ENCODE data around the gene BCR. TPM values are rescaled to one million over a fixed set of nuclear protein-coding genes. Genes with fewer than 3 reads are reported as not detected.

BCR gene
- total RNA-seq, 1 experiment from 2014 or later: 77.0 TPM

DNA sequence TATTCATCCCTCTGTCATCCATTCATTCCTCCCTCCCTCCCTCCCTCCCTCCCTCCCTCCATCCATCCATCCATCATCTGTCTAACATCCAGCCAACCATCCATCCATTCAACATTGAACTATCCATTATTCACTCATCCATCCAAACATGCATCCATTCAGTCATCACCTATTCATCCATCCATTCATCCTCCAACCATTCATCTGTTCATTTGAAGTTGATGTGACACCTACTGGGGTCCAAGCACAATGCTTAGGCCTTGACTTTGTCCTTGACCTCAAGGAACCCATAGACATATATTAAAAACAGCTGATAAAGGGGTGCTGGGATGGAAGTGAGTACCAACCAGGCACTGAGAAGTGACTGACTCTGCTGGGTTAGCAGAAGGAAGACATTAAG lies 26.6 kb downstream of the BCR start:
- H3K27ac ChIP-seq (ENCODE audit: insufficient read length, low read depth, low read length): no peak overlapping the region

More for the DNA sequence above, 26.6 kb downstream of the BCR start:
- H2BK120ac ChIP-seq (ENCODE audit: low read depth, low read length, poor library complexity, severe bottlenecking): no peak overlapping the region
- no peak overlapping the region for H3K18ac ChIP-seq (ENCODE audit: insufficient read length, low read depth, low read length)
- H3K79me1 ChIP-seq (ENCODE audit: insufficient read depth, low read depth, low read length, poor library complexity, severe bottlenecking): peaks cover 2% of the 10 kb centered on the region
- Mint-ChIP-seq H3K27me3 (ENCODE audit: low read depth) (no peaks in the 10 kb centered on the region), H3K9me3 (no peaks in the 10 kb centered on the region), H3K36me3 (ENCODE audit: insufficient read depth in 1 of 3, low read depth in 3 of 3) (peaks cover 19 to 34% (median 30%) of the 10 kb centered on the region in 3 experiments), H3K4me3 (no peak overlapping the region), H3K27ac (no peak overlapping the region), H3K4me1 (peaks cover 27 to 32% of the 10 kb centered on the region in 2 experiments)
- no peak overlapping the region for H3K14ac ChIP-seq (ENCODE audit: insufficient read depth, low read length)
- no peak overlapping the region for H3K4me2 ChIP-seq (ENCODE audit: insufficient read depth, insufficient read length, low read length)
- H3K4ac ChIP-seq (ENCODE audit: low read depth, low read length): no peak overlapping the region
- no peak overlapping the region for H3K23ac ChIP-seq (ENCODE audit: insufficient read length, low read depth, low read length)
- H2BK15ac ChIP-seq (ENCODE audit: low read depth, low read length): no peak overlapping the region
- H3K56ac ChIP-seq (ENCODE audit: insufficient read length, low read depth, low read length): no peak overlapping the region
- H4K5ac ChIP-seq (ENCODE audit: insufficient read length, low read depth, low read length): no peak overlapping the region
- H4K91ac ChIP-seq (ENCODE audit: insufficient read length, low read depth, low read length): no peak overlapping the region
- no peak for DNase-seq
- H2BK12ac ChIP-seq (ENCODE audit: insufficient read length, low read depth, low read length): no peak overlapping the region
- no peaks in the 10 kb centered on the region for H4K20me1 ChIP-seq (ENCODE audit: control insufficient read depth, insufficient read depth, insufficient read length)
- H3K79me2 ChIP-seq (ENCODE audit: insufficient read depth, low read length): peaks cover 35% of the 10 kb centered on the region; the same call in 1 of the 2 replicates
- no peak overlapping the region for H2AFZ ChIP-seq (ENCODE audit: low read length)
- no peaks in the 10 kb centered on the region for H3K4me1 ChIP-seq (ENCODE audit: insufficient read depth, low read length)
- no peaks in the 10 kb centered on the region for H3K9me3 ChIP-seq (ENCODE audit: control insufficient read depth, low read depth, low read length)
- no peak overlapping the region for H3K9ac ChIP-seq (ENCODE audit: extremely low read depth, insufficient read length, low read length)
- H3K27me3 ChIP-seq (ENCODE audit: insufficient read depth, low read length): no peaks in the 10 kb centered on the region
- H3K23me2 ChIP-seq (ENCODE audit: insufficient read length, low read depth, low read length, poor library complexity, severe bottlenecking): no peaks in the 10 kb centered on the region
- H2BK20ac ChIP-seq (ENCODE audit: low read depth, low read length, poor library complexity, severe bottlenecking): no peak overlapping the region
- no peak overlapping the region for H2AK5ac ChIP-seq (ENCODE audit: insufficient read length, low read length)
- no peak overlapping the region for H4K8ac ChIP-seq (replicated peaks; ENCODE audit: insufficient read length, low read depth, low read length)
- H2BK5ac ChIP-seq (ENCODE audit: insufficient read length, low read length): no peak overlapping the region
- no peak overlapping the region for H3T11ph ChIP-seq (ENCODE audit: low read length)
- TF ChIP-seq, protein P1, sequence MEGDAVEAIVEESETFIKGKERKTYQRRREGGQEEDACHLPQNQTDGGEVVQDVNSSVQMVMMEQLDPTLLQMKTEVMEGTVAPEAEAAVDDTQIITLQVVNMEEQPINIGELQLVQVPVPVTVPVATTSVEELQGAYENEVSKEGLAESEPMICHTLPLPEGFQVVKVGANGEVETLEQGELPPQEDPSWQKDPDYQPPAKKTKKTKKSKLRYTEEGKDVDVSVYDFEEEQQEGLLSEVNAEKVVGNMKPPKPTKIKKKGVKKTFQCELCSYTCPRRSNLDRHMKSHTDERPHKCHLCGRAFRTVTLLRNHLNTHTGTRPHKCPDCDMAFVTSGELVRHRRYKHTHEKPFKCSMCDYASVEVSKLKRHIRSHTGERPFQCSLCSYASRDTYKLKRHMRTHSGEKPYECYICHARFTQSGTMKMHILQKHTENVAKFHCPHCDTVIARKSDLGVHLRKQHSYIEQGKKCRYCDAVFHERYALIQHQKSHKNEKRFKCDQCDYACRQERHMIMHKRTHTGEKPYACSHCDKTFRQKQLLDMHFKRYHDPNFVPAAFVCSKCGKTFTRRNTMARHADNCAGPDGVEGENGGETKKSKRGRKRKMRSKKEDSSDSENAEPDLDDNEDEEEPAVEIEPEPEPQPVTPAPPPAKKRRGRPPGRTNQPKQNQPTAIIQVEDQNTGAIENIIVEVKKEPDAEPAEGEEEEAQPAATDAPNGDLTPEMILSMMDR (conservative IDR thresholded peaks at IDR 0.05): no peak
